ENCODE data around the gene HSD11B1.
"Not testable (repeated sequence)": the region's sequence is repeated elsewhere in the genome, so short reads cannot be mapped to it uniquely, and the experiment has no call there.

Gene HSD11B1

DNA sequence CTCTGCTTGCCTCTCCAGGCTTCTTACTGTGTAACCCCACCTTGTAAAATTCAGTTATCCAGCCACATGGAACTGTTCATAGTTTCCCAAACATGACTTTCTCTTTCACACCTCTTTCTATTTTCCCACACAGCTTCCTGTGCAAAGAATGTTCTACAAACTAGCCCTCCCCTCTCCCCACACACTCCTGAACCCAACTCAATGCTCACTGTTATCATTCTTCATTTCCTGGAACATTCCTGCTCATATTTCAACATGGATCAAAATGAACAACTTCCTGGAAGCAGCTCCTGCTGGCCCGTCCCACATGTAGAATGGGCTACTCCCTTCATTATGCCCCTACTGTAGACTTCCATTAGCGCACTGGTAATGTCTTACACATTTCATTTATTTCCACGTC, 7.5 kb upstream of the HSD11B1 start:
- DNase-seq (ENCODE audit: extremely low spot score) = no peak
- CTCF ChIA-PET = interaction anchor here (0.6 to 1.8 kb wide), 6 partner anchors 10 to 137 kb away, joined by 3 to 6 read pairs (median 4); no protein-coding TSS in a partner anchor
- POLR2A ChIA-PET = no interaction called here
- TF ChIP-seq, protein P1, sequence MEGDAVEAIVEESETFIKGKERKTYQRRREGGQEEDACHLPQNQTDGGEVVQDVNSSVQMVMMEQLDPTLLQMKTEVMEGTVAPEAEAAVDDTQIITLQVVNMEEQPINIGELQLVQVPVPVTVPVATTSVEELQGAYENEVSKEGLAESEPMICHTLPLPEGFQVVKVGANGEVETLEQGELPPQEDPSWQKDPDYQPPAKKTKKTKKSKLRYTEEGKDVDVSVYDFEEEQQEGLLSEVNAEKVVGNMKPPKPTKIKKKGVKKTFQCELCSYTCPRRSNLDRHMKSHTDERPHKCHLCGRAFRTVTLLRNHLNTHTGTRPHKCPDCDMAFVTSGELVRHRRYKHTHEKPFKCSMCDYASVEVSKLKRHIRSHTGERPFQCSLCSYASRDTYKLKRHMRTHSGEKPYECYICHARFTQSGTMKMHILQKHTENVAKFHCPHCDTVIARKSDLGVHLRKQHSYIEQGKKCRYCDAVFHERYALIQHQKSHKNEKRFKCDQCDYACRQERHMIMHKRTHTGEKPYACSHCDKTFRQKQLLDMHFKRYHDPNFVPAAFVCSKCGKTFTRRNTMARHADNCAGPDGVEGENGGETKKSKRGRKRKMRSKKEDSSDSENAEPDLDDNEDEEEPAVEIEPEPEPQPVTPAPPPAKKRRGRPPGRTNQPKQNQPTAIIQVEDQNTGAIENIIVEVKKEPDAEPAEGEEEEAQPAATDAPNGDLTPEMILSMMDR (IDR thresholded peaks at IDR 0.05; ENCODE audit: control extremely low read depth, extremely low read depth, low read depth, missing control alignments) = no peak

DNA sequence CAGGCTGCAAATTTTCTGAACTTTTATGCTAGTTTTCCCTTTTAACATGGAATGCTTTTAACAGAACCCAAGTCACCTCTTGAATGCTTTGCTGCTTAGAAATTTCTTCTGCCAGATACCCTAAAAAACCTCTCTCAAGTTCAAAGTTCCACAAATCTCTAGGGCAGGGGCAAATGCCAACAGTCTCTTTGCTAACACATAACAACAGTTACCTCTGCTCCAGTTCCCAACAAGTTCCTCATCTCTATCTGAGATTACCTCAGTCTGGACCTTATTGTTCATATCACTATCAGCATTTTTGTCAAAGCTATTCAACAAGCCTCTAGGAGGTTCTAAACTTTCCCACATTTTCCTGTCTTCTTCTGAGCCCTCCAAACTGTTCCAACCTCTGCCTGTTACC, 4.0 kb upstream of the HSD11B1 start:
- POLR2A ChIA-PET; DNase-seq (ENCODE audit: extremely low spot score): not testable (repeated sequence)
- CTCF ChIA-PET = interaction anchor here (0.9 to 2.0 kb wide), 3 partner anchors 11 to 131 kb away, joined by 3 to 6 read pairs (median 6); no protein-coding TSS in a partner anchor

DNA sequence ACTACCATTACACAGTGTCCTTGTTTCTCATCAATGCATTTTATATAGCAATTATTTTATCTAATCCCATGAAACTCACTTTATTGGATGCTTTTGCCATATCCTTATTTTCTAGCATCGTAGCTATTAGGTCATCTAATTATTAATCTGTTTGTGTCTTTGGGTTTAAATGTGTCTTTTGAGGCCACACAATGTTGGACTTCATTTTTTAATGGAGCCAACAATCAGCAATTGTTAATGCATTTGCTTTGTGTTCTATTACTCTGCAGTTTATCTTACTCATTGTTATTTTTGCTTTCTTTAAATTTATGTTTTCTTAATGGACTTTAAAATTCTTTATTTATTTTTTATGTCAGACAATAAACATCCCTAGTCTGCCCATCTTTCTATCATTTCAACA, 1.8 kb upstream of the HSD11B1 start:
- ChIA-PET CTCF (interaction anchor here (1.0 to 3.1 kb wide), 3 partner anchors 9 to 45 kb away, joined by 3 to 16 read pairs (median 4); no protein-coding TSS in a partner anchor), POLR2A (no interaction called here)
- DNase-seq (ENCODE audit: extremely low spot score) = no peak
- TF ChIP-seq, protein P1 (IDR thresholded peaks at IDR 0.05; ENCODE audit: control extremely low read depth, extremely low read depth, low read depth, missing control alignments) = no peak

DNA sequence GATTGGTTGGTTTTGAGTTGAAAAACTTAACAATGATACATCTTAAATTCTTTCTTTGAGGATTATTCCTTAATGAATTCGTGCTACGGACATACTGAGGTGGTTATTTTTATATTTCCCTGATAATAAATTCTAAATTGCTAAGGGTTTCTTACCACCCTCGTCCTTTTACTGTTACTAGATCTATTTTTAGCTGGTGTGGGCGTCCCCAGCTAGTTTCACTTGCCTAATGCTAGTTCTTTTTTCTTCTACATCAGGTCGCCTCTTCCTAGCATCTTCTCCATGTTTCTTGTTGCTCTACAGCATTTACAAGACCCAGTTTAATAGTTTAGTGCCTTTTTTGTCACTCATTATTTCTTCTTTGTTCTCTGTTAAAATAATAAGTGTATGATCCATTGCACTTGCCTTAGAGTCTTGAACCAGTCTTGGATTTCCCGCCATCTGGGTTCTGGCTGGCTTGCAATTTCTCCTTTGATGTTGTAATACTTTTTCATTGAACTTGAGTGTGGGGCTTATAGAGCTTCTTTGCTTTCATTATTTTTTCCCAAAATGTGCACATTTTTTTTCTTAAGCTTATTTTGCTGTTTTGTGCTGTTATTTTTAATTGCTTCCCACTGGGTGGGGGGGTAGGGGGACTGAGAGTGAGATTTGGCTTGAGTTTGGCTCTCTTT, 677 bp upstream of the HSD11B1 start:
- TF ChIP-seq, protein P1 (IDR thresholded peaks at IDR 0.05; ENCODE audit: control extremely low read depth, extremely low read depth, low read depth, missing control alignments) = no peak
- POLR2A ChIA-PET = interaction anchor here (0.6 kb wide), 1 partner anchor 27 kb away, joined by 8 read pairs; no protein-coding TSS in a partner anchor
- CTCF ChIA-PET = interaction anchor here (1.0 to 3.5 kb wide), 10 partner anchors 9 to 135 kb away, joined by 3 to 16 read pairs (median 4); partner anchors contain the start of gene G0S2
- peak; percentile 27 for DNase-seq (ENCODE audit: extremely low spot score)

DNA sequence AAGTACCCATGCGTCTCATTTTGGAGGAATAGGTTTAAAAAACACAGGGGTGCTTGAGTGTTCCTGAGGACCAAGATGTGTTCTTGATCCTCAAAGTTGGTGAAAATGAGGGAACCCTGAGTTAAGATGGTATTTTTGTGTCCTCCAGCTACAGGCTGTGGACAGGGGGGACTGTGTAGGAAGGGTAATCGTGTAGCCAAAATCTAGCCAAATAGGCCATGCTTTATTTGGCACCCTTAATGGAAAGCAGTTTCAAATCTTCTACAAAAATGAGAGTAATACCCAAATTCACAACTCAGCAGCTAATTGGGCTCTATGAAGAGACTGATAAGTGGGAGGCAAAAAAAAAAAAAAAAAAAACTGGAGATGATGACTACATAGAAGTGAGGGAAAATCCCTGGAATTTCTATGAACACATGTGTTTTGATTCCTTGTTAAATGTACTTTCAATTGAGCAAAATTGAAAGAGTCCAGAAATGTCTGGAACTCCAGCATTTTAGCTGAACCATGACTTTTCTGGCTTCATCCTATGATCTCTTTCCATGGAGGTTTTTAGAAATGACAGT, 470 bp downstream of the HSD11B1 start:
- TF ChIP-seq, protein P1 (IDR thresholded peaks at IDR 0.05; ENCODE audit: control extremely low read depth, extremely low read depth, low read depth, missing control alignments) = no peak
- DNase-seq (ENCODE audit: extremely low spot score) = no peak
- ChIA-PET CTCF (interaction anchor here (1.0 to 3.5 kb wide), 6 partner anchors 8 to 137 kb away, joined by 3 to 16 read pairs (median 6); no protein-coding TSS in a partner anchor), POLR2A (no interaction called here)

DNA sequence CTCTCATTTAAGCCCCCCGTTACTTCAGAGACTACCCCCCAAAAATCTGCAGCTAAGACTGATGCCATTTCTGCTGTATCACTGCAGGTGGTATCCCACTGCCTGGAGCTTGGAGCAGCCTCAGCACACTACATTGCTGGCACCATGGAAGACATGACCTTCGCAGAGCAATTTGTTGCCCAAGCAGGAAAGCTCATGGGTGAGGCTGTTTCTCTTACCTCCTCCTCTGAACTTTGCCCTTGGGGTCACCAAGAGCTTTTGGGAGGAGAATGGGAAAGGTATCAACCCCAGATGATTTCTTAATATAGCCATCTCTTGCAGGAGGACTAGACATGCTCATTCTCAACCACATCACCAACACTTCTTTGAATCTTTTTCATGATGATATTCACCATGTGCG, 2.0 kb downstream of the HSD11B1 start:
- TF ChIP-seq, protein P1 (IDR thresholded peaks at IDR 0.05; ENCODE audit: control extremely low read depth, extremely low read depth, low read depth, missing control alignments) = no peak
- no peak for DNase-seq (ENCODE audit: extremely low spot score)
- ChIA-PET POLR2A (no interaction called here), CTCF (interaction anchor here (1.0 to 3.5 kb wide), 6 partner anchors 13 to 131 kb away, joined by 3 to 12 read pairs (median 3); no protein-coding TSS in a partner anchor)

DNA sequence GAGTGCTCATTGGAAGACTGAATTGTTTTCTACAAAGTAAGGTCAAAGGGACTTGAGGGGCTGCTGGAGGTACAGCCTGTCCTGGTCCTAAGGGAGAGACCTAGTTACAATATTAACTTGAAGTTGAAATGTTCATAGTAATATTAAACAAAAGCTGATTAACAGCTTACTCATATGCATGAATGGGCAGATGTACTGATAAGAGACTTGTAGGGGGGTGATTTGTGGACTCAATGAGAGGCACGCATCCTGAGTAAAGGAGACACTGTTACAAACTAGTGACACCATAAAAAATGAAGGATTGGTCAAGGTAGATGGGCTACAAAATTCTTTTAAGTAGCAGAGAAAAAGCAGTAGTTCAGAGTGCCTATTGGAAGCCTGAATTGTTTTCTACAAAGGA, 2.7 kb downstream of the HSD11B1 start:
- ChIA-PET POLR2A (no interaction called here), CTCF (interaction anchor here (1.0 to 2.2 kb wide), 5 partner anchors 14 to 132 kb away, joined by 3 to 12 read pairs (median 3); no protein-coding TSS in a partner anchor)
- TF ChIP-seq, protein P1 (IDR thresholded peaks at IDR 0.05; ENCODE audit: control extremely low read depth, extremely low read depth, low read depth, missing control alignments) = no peak
- no peak for DNase-seq (ENCODE audit: extremely low spot score)
